ENCODE measurements around the gene TTC19. TPM values are rescaled to one million over a fixed set of nuclear protein-coding genes. Genes with fewer than 3 reads are reported as not detected.

TTC19 gene
- polyA plus RNA-seq, 3 donors = 54.9 to 61.8 (median 59.9) TPM

Other genes with a start within 250 kb of the TTC19 start
- gene ADORA2B, start 54.7 kb upstream of the TTC19 start, polyA plus RNA-seq (ENCODE audit: insufficient read length in 3 of 3) = 1 to 10 TPM; 1.0 to 7.0 (median 4.5) TPM
- gene ZSWIM7, start 120 bp upstream of the TTC19 start, polyA plus RNA-seq (ENCODE audit: insufficient read length in 3 of 3) = 10 to 100 TPM; 50.0 to 63.0 (median 52.1) TPM
- gene NCOR1, start 215.7 kb downstream of the TTC19 start, polyA plus RNA-seq (ENCODE audit: insufficient read length in 3 of 3) = 100 to 1,000 TPM; 108 to 112 (median 110) TPM
- 10 to 100 TPM; 21.7 to 24.7 (median 22.2) TPM for gene PIGL, start 217.4 kb downstream of the TTC19 start, polyA plus RNA-seq (ENCODE audit: insufficient read length in 3 of 3)